ENCODE results near the gene LTBP2.

Gene LTBP2

GRCh38 chr14:74611650-74612349 is at the start of gene LTBP2:
Gene LTBP2 (minus strand): TSS chr14:74612237. CDS start chr14:74611944, 293 bp downstream.
- TF ChIP-seq, protein P1, sequence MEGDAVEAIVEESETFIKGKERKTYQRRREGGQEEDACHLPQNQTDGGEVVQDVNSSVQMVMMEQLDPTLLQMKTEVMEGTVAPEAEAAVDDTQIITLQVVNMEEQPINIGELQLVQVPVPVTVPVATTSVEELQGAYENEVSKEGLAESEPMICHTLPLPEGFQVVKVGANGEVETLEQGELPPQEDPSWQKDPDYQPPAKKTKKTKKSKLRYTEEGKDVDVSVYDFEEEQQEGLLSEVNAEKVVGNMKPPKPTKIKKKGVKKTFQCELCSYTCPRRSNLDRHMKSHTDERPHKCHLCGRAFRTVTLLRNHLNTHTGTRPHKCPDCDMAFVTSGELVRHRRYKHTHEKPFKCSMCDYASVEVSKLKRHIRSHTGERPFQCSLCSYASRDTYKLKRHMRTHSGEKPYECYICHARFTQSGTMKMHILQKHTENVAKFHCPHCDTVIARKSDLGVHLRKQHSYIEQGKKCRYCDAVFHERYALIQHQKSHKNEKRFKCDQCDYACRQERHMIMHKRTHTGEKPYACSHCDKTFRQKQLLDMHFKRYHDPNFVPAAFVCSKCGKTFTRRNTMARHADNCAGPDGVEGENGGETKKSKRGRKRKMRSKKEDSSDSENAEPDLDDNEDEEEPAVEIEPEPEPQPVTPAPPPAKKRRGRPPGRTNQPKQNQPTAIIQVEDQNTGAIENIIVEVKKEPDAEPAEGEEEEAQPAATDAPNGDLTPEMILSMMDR (IDR thresholded peaks at IDR 0.05) = no peak

GRCh38 chr14:74660863-74661262 is 48.8 kb upstream of the LTBP2 start:
- TF ChIP-seq, protein P1 (IDR thresholded peaks at IDR 0.05) = no peak

DNA sequence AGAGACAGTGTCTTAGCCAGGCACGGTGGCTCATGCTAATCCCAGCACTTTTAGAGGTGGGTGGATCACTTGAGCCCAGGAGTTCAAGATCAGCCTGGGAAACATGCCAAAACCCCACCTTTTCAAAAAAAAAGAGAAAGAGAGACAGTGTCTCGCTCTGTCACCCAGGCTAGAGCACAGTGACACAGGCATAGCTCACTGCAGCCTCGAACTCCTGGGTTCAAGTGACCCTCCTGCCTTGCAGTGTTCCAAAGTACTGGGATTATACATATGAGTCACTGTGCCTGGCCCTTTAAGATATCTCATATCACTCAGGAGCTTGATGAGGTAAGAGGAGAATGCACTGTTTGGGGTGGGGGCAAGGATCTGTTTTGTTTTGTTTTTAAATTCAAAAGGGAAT is 48.1 kb upstream of the LTBP2 start:
- TF ChIP-seq, protein P1 (IDR thresholded peaks at IDR 0.05) = no peak

GRCh38 chr14:74658535-74659131 is 46.6 kb upstream of the LTBP2 start:
- TF ChIP-seq, protein P1 (IDR thresholded peaks at IDR 0.05) = no peak

GRCh38 chr14:74656964-74657363 is 44.9 kb upstream of the LTBP2 start:
- TF ChIP-seq, protein P1 (IDR thresholded peaks at IDR 0.05) = no peak

GRCh38 chr14:74655599-74656395 is 43.8 kb upstream of the LTBP2 start:
- TF ChIP-seq, protein P1 (IDR thresholded peaks at IDR 0.05) = no peak

GRCh38 chr14:74654931-74655330 is 42.9 kb upstream of the LTBP2 start:
- TF ChIP-seq, protein P1 (IDR thresholded peaks at IDR 0.05) = no peak
